Ishikawa (cell line): ENCODE data around the gene AGGF1.

ENCODE experiments used
- CEBPB ChIP-seq: IDR thresholded peaks from 2 replicates; pipeline ENCODE4 v1.6.1; 2012
- CREB1 ChIP-seq: IDR thresholded peaks from 2 replicates; pipeline ENCODE4 v1.6.1; 2012; ENCODE audit warnings: low read depth
- EP300 ChIP-seq: IDR thresholded peaks from 2 replicates; pipeline ENCODE4 v1.6.1; 2012; ENCODE audit warnings: borderline replicate concordance
- RAD21 ChIP-seq: IDR thresholded peaks from 2 replicates; pipeline ENCODE4 v1.6.1; 2012; ENCODE audit warnings: low read depth
- REST ChIP-seq: IDR thresholded peaks from 2 replicates; pipeline ENCODE4 v1.6.1; 2012; ENCODE audit warnings: low read depth, mild to moderate bottlenecking
- TAF1 ChIP-seq: IDR thresholded peaks from 2 replicates; pipeline ENCODE4 v1.6.1; 2012; ENCODE audit warnings: low read depth, mild to moderate bottlenecking
- ZBTB7A ChIP-seq: IDR thresholded peaks from 2 replicates; pipeline ENCODE4 v1.6.1; 2012; ENCODE audit warnings: low read depth

GRCh38 chr5:77024490-77024889, 5.7 kb upstream of the AGGF1 start:
- TF ChIP-seq EP300 (no peak), ZBTB7A (no peak), REST (no peak), CEBPB (no peak), RAD21 (no peak), CREB1 (no peak), TAF1 (no peak)
